MM.1S (cell line): ENCODE results near the gene TKTL1.

Experiments
- CTCF ChIP-seq: fragments of 300-600 bp; sonication (generic); IDR thresholded peaks from 2 replicates; pipeline ENCODE4 v1.5.1; 2016; ENCODE audit warnings: antibody characterized with exemption, low read length, mixed read lengths
- EZH2phosphoT487 ChIP-seq: fragments of 300-600 bp; sonication (generic); IDR thresholded peaks from 2 replicates; pipeline ENCODE4 v1.6.1; 2018; ENCODE audit warnings: antibody characterized with exemption, low read length

GRCh38 chrX:154307202-154307601 is 11.6 kb downstream of the TKTL1 start:
- TF ChIP-seq CTCF (no peak), EZH2phosphoT487 (no peak)
